Heart left ventricle (tissue), 13 donors: ENCODE data around the gene SACS.

Experiments
- CTCF ChIP-seq, 12 donors: fragments of 200-600 bp; sonication (generic) in 4 of 12; IDR thresholded peaks; one replicate each; pipeline versions ENCODE4 v1.5.0 to v1.8.0; 2018 to 2022; ENCODE audit warnings: antibody characterized with exemption in 12 of 12, mild to moderate bottlenecking in 5 of 12
- POLR2A ChIP-seq, 2 donors: fragments of 450-650 bp; IDR thresholded peaks; one replicate each; pipeline ENCODE4 v1.6.1; 2017; ENCODE audit warnings: antibody characterized with exemption in 2 of 2, mild to moderate bottlenecking in 2 of 2, moderate library complexity in 2 of 2
- donor health status: ischemic (EF 13 %, LVEDD 7.1; RV severe dilation, severe dysfunction).
- donor health status: DM: no; HTN: yes; CAD: no.
- donor health status: DM: no; HTN: no; CAD: no.
- donor health status: ischemic (EF 25% LVEDD 6.9; RV normal size, moderate dysfunction).
- donor health status: ischemic (EF 25% LVEDD 5.7; RV mildly dilated, moderate dysfunction).
- donor health status: ischemic (EF 35%, LVEDD 5.7; RV mildly dilated, moderate dysfunction).
- donor health status: nonischemic (EF 11% LVEDD 7.7; RV severe dilation, severe dysfunction).
- donor health status: DM: yes; HTN: yes; CAD: no.
- donor health status: PGD.
- donor health status: ischemic (EF 29% LVEDD 5.4; RV normal size, mild dysfunction).
- donor health status: nonischemic (EF 23%, LVEDD 6.1; RV moderate dilation, normal function).

- TF ChIP-seq POLR2A (IDR thresholded peaks at IDR 0.05) (no peak), CTCF (IDR thresholded peaks at IDR 0.05) (no peak)
Observed at GRCh38 chr13:23430664-23431063, 2.8 kb downstream of the SACS start.
